Esophagus muscularis mucosa (tissue), 3 donors: ENCODE measurements around the gene SSPN.

Experiments used
- CTCF ChIP-seq, 3 experiments: fragments of 200-600 bp in 2 of 3; fragments of 450-650 bp in 1 of 3; sonication (generic) in 2 of 3; IDR thresholded peaks; one replicate each; pipeline ENCODE4 v1.5.1; 2017 to 2019; ENCODE audit warnings: antibody characterized with exemption in 3 of 3, mild to moderate bottlenecking in 2 of 3, moderate library complexity in 1 of 3
- POLR2A ChIP-seq: fragments of 450-650 bp; IDR thresholded peaks from one replicate; pipeline ENCODE4 v1.6.1; 2017; ENCODE audit warnings: antibody characterized with exemption, moderate library complexity, mild to moderate bottlenecking, low read depth

GRCh38 chr12:26172946-26173552 lies 22.3 kb upstream of the SSPN start:
- TF ChIP-seq CTCF (IDR thresholded peaks at IDR 0.05) (no peak), POLR2A (no peak)
